Fibroblast of lung (primary cell): ENCODE results near the gene CALCR. TPM values are rescaled to one million over a fixed set of nuclear protein-coding genes. Genes with fewer than 3 reads are reported as not detected.

Experiments
- DNase-seq, 2 donors: peaks; one replicate each; pipeline versions ENCODE4 v3.0.0 to v3.0.0-alpha.2; 2010; ENCODE audit warnings: low read depth in 2 of 2
- H2AFZ ChIP-seq: 2 replicates; pipeline ENCODE4 v1.5.1; 2012; ENCODE audit warnings: low read length, control low read depth, inconsistent platforms
- H3K27ac ChIP-seq: 2 replicates; pipeline ENCODE4 v1.5.1; 2011; ENCODE audit warnings: low read length, control low read depth; ENCODE audit not compliant: insufficient read depth
- H3K27me3 ChIP-seq: 2 replicates; pipeline ENCODE4 v1.5.1; 2011; ENCODE audit warnings: mild to moderate bottlenecking, low read length; ENCODE audit not compliant: control insufficient read depth, insufficient read depth
- H3K36me3 ChIP-seq: 2 replicates; pipeline ENCODE4 v1.5.1; 2011; ENCODE audit warnings: low read length; ENCODE audit not compliant: control insufficient read depth, insufficient read depth
- H3K4me1 ChIP-seq: 2 replicates; pipeline ENCODE4 v1.5.1; 2011; ENCODE audit warnings: low read length; ENCODE audit not compliant: control insufficient read depth, insufficient read depth; ENCODE audit errors: extremely low read depth
- H3K4me2 ChIP-seq: 2 replicates; pipeline ENCODE4 v1.5.1; 2011; ENCODE audit warnings: low read length, control low read depth; ENCODE audit not compliant: insufficient read depth; ENCODE audit errors: extremely low read depth
- H3K4me3 ChIP-seq, 4 experiments: fragments of 200-600 bp in 1 of 4; sonication (generic) in 1 of 4; replicated peaks in 1 of 4; 2 replicates each; pipeline ENCODE4 v1.5.1; 2011 to 2016; ENCODE audit warnings: low read length in 4 of 4, low read depth in 3 of 4, mild to moderate bottlenecking in 3 of 4, control low read depth in 2 of 4, inconsistent platforms in 1 of 4, mixed read lengths in 1 of 4; ENCODE audit not compliant: insufficient read depth in 1 of 4; ENCODE audit errors: control extremely low read depth in 1 of 4
- H3K79me2 ChIP-seq: 2 replicates; pipeline ENCODE4 v1.5.1; 2012; ENCODE audit warnings: mild to moderate bottlenecking, low read length, inconsistent platforms; ENCODE audit not compliant: control insufficient read depth, insufficient read depth
- H3K9ac ChIP-seq: 2 replicates; pipeline ENCODE4 v1.5.1; 2011; ENCODE audit warnings: mild to moderate bottlenecking, low read length, control low read depth; ENCODE audit not compliant: insufficient read depth
- H3K9me3 ChIP-seq: 2 replicates; pipeline ENCODE4 v1.5.1; 2012; ENCODE audit warnings: low read depth, low read length; ENCODE audit not compliant: control insufficient read depth, insufficient read depth
- H4K20me1 ChIP-seq: 2 replicates; pipeline ENCODE4 v1.5.1; 2011; ENCODE audit warnings: low read length; ENCODE audit not compliant: control insufficient read depth, insufficient read depth; ENCODE audit errors: extremely low read depth
- EZH2 ChIP-seq: IDR thresholded peaks from 2 replicates; pipeline ENCODE4 v1.5.1; 2012; ENCODE audit warnings: low read length, control low read depth, mild to moderate bottlenecking; ENCODE audit errors: missing control alignments
- polyA plus RNA-seq, 2 donors: library from polyadenylated mRNA; depleted of rRNA in 1 of 2; stranded (reverse) in 1 of 2; unstranded in 1 of 2; fragments of >200 nt; gene quantifications; 2 replicates each; pipeline ENCODE4 v1.2.1, GENCODE V29; 2011 to 2012; ENCODE audit warnings: missing spikeins in 1 of 2
- total RNA-seq: library from RNA; depleted of rRNA; stranded (reverse); fragments of >200 nt; gene quantifications from 2 replicates; pipeline ENCODE4 v1.2.1, GENCODE V29; 2014
- TF ChIP-seq, protein P1 (sequence below), 2 donors: IDR thresholded peaks in 1 of 2; conservative IDR thresholded peaks in 1 of 2; 1 replicate in 1 of 2; 2 replicates in 1 of 2; pipeline ENCODE4 v1.5.1; 2011 to 2012; ENCODE audit warnings: low read length in 2 of 2, control low read depth in 1 of 2, inconsistent platforms in 1 of 2, low read depth in 1 of 2, mild to moderate bottlenecking in 1 of 2

Gene CALCR
- total and polyA plus RNA-seq, 2 donors (not counting 1 experiment from before 2014, with no cell fraction given), result not detected

DNA sequence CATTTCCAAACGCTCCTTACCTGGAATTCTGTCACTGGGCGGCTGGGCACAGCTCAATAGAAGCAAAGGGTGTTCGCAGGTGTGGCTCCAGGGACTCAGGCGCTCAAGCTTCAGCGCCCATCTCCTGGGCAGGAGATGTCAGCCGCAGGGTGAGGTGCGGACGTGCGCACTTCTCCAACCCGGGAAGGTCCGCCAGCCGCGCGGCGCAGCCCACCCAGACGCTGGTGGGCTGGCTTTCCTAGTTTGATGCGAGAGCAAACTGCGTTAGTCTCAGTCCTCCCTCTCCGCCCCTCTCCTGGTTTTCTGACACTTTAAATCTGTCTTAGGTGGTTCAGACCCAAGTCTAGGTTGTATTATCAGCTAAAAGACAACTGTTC lies 267 bp downstream of the CALCR start:
- H3K27me3 ChIP-seq, result peaks cover 26% of the 10 kb centered on the region
- H3K9ac ChIP-seq, result no peak overlapping the region
- no peaks in the 10 kb centered on the region for H3K9me3 ChIP-seq
- no peak overlapping the region for H3K4me2 ChIP-seq
- no peak overlapping the region for H3K4me3 ChIP-seq
- TF ChIP-seq EZH2, result peak; percentile 54
- TF ChIP-seq, protein P1, sequence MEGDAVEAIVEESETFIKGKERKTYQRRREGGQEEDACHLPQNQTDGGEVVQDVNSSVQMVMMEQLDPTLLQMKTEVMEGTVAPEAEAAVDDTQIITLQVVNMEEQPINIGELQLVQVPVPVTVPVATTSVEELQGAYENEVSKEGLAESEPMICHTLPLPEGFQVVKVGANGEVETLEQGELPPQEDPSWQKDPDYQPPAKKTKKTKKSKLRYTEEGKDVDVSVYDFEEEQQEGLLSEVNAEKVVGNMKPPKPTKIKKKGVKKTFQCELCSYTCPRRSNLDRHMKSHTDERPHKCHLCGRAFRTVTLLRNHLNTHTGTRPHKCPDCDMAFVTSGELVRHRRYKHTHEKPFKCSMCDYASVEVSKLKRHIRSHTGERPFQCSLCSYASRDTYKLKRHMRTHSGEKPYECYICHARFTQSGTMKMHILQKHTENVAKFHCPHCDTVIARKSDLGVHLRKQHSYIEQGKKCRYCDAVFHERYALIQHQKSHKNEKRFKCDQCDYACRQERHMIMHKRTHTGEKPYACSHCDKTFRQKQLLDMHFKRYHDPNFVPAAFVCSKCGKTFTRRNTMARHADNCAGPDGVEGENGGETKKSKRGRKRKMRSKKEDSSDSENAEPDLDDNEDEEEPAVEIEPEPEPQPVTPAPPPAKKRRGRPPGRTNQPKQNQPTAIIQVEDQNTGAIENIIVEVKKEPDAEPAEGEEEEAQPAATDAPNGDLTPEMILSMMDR (conservative IDR thresholded peaks at IDR 0.05 in 1 of 2, IDR thresholded peaks at IDR 0.05 in 1 of 2; ENCODE audit: low read depth in 1 of 2, low read length in 2 of 2), result no peak
- H3K79me2 ChIP-seq, result no peaks in the 10 kb centered on the region
- no peaks in the 10 kb centered on the region for H3K4me1 ChIP-seq
- no peak overlapping the region for H3K27ac ChIP-seq
- DNase-seq, result no peak
- no peak overlapping the region for H2AFZ ChIP-seq
- H4K20me1 ChIP-seq, result no peaks in the 10 kb centered on the region
- no peaks in the 10 kb centered on the region for H3K36me3 ChIP-seq

DNA sequence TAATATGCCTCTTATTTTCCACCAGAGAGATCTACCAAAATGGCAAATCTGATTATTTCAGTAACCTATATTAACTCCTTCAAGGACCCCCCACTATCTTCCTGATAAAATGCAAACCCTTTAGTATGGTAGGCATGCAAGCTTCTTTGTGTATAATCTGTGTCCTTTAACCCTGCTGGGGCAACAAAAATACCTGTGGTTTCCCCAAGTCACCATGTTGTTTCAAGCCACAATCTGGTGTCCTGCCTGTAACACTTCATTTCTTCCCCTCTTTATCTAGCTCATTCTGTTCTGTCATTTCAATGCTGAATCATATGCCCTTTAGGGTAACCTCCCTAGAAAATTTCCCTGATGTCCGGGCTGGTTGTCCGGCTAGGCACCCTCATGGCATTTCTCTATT lies 5.3 kb downstream of the CALCR start:
- Histone ChIP-seq H4K20me1 (no peaks in the 10 kb centered on the region), H3K27me3 (peaks cover 2% of the 10 kb centered on the region), H3K36me3 (no peaks in the 10 kb centered on the region), H3K9me3 (no peaks in the 10 kb centered on the region), H3K27ac (no peak overlapping the region), H3K9ac (no peak overlapping the region), H3K4me1 (no peaks in the 10 kb centered on the region), H3K79me2 (no peaks in the 10 kb centered on the region), H2AFZ (no peak overlapping the region), H3K4me3 (no peak overlapping the region), H3K4me2 (no peak overlapping the region)
- DNase-seq, result no peak
- no peak for TF ChIP-seq EZH2
- TF ChIP-seq, protein P1 (conservative IDR thresholded peaks at IDR 0.05 in 1 of 2, IDR thresholded peaks at IDR 0.05 in 1 of 2; ENCODE audit: low read depth in 1 of 2, low read length in 2 of 2), result no peak

DNA sequence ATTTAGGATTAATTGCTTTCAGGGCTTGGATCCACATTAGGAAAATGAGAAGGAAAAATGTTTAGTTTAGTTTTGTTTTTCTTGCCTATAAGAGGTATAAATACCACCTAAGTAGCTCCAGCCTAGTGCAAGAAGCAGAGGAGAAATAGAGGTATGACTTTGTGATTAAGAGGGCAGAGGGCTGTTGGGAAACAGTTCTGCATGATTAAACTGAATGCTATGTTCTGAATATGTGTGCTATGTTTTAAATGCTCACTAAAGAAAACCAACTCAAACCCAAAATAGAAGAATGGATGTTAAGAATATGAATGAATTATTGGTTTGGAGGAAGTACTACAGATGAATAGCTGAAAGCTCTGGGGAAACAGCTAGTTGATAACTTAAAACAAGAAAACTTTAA lies 7.6 kb downstream of the CALCR start:
- Histone ChIP-seq H3K9ac (no peak overlapping the region), H3K4me3 (no peak overlapping the region), H3K36me3 (no peaks in the 10 kb centered on the region), H4K20me1 (no peaks in the 10 kb centered on the region), H3K27me3 (no peaks in the 10 kb centered on the region), H3K4me2 (no peak overlapping the region), H3K4me1 (no peaks in the 10 kb centered on the region), H3K9me3 (no peaks in the 10 kb centered on the region), H2AFZ (no peak overlapping the region), H3K27ac (no peak overlapping the region), H3K79me2 (no peaks in the 10 kb centered on the region)
- DNase-seq, result peak; percentile 2 to 6
- TF ChIP-seq EZH2, result no peak
- TF ChIP-seq, protein P1 (conservative IDR thresholded peaks at IDR 0.05 in 1 of 2, IDR thresholded peaks at IDR 0.05 in 1 of 2; ENCODE audit: low read depth in 1 of 2, low read length in 2 of 2), result no peak
